K562 (cell line): ENCODE data around the gene C7orf25. TPM values are rescaled to one million over a fixed set of nuclear protein-coding genes. Genes with fewer than 3 reads are reported as not detected.

ENCODE experiments used
- BHLHE40 ChIP-seq: IDR thresholded peaks from 2 replicates; pipeline ENCODE4 v1.6.1; 2011; ENCODE audit warnings: low read length, improper control_type of control experiment
- CREB1 ChIP-seq, 2 experiments: sonication (generic) in 1 of 2; formaldehyde crosslinking in 1 of 2; IDR thresholded peaks; 2 replicates each; pipeline versions ENCODE4 v1.6.1 to v1.8.0; 2012 to 2022; ENCODE audit warnings: inconsistent platforms in 1 of 2, mild to moderate bottlenecking in 1 of 2, missing genetic modification reagents in 1 of 2, moderate library complexity in 1 of 2
- CREB3L1 ChIP-seq: fragments of 450-650 bp; IDR thresholded peaks from 2 replicates; pipeline ENCODE4 v1.6.1; 2014; ENCODE audit warnings: low read depth, mild to moderate bottlenecking, moderate library complexity, borderline replicate concordance
- E2F8 ChIP-seq: fragments of 450-650 bp; IDR thresholded peaks from 2 replicates; pipeline ENCODE4 v1.7.1; 2018; ENCODE audit warnings: mild to moderate bottlenecking, low read depth; ENCODE audit not compliant: partially characterized antibody
- LARP7 ChIP-seq: fragments of 450-650 bp; IDR thresholded peaks from 2 replicates; pipeline ENCODE4 v1.6.1; 2016
- MAFK ChIP-seq: IDR thresholded peaks from 2 replicates; pipeline ENCODE4 v1.6.1; 2011; ENCODE audit warnings: low read length, improper control_type of control experiment
- MAZ ChIP-seq, 2 experiments: fragments of 450-650 bp in 1 of 2; sonication (generic) in 1 of 2; formaldehyde crosslinking; IDR thresholded peaks in 1 of 2; conservative IDR thresholded peaks in 1 of 2; 2 replicates each; pipeline versions ENCODE4 v1.4.0 to v1.5.0; 2020; ENCODE audit warnings: mild to moderate bottlenecking in 1 of 2, missing genetic modification reagents in 1 of 2
- MLLT1 ChIP-seq, 2 experiments: fragments of 450-650 bp; IDR thresholded peaks; 2 replicates each; pipeline ENCODE4 v1.6.1; 2016
- MYC ChIP-seq, 2 experiments: fragments of 250-450 bp in 1 of 2; sonication (Bioruptor Pico) in 1 of 2; IDR thresholded peaks; 2 replicates each; pipeline versions ENCODE4 v1.5.1 to v1.6.1; 2012 to 2021; ENCODE audit warnings: low read depth in 2 of 2, borderline replicate concordance in 1 of 2, improper control_type of control experiment in 1 of 2, low read length in 1 of 2, mild to moderate bottlenecking in 1 of 2, moderate library complexity in 1 of 2
- NFIC ChIP-seq: fragments of 450-650 bp; IDR thresholded peaks from 2 replicates; pipeline ENCODE4 v1.6.1; 2017; ENCODE audit warnings: mild to moderate bottlenecking, inconsistent platforms
- POLR2B ChIP-seq: fragments of 450-650 bp; IDR thresholded peaks from 2 replicates; pipeline ENCODE4 v1.6.1; 2018; ENCODE audit warnings: low read depth; ENCODE audit not compliant: partially characterized antibody
- TSHZ1 ChIP-seq: fragments of 250-450 bp; sonication (Bioruptor Pico); IDR thresholded peaks from 2 replicates; pipeline ENCODE4 v1.4.0; 2020; ENCODE audit warnings: mild to moderate bottlenecking, moderate library complexity
- ZBTB26 ChIP-seq: fragments of 450-650 bp; formaldehyde crosslinking; IDR thresholded peaks from 2 replicates; pipeline ENCODE4 v1.4.0; 2022; ENCODE audit warnings: missing genetic modification characterization
- ZC3H8 ChIP-seq: fragments of 450-650 bp; IDR thresholded peaks from 2 replicates; pipeline ENCODE4 v1.6.1; 2017
- polyA plus RNA-seq, 8 experiments: library from polyadenylated mRNA; depleted of rRNA in 4 of 8; stranded (reverse) in 5 of 8; unstranded in 3 of 8; fragments of >200 nt; fragmentation: Nextera tagmentation in 2 of 8; fragmentation: Illumina TruSeq in 1 of 8; extraction: Ambion mirVana in 2 of 8; extraction: Trizol in 1 of 8; gene quantifications; 2 replicates each; pipeline versions ENCODE4 v1.2.1 to v1.2.3, GENCODE V29; 2011 to 2014; ENCODE audit warnings: inconsistent platforms in 1 of 8, missing spikeins in 1 of 8
- total RNA-seq, 7 experiments: library from RNA; depleted of rRNA in 6 of 7; stranded (reverse); fragments of >200 nt in 6 of 7; fragmentation: Illumina TruSeq in 2 of 7; extraction: Trizol in 2 of 7; gene quantifications; 2 replicates each; pipeline versions ENCODE4 v1.2.1 to v1.2.3, GENCODE V29; 2011 to 2021; ENCODE audit warnings: low replicate concordance in 1 of 7

Gene C7orf25
- total and polyA plus RNA-seq, 9 of the 15 experiments (the other 6 are each of a cell fraction or from before 2014, with no cell fraction given): 1.2 to 4.7 (median 1.9) TPM

- no peak for TF ChIP-seq MLLT1 (IDR thresholded peaks at IDR 0.05)
- peak; percentile 38; the same call in 1 of the 2 replicates for TF ChIP-seq MAFK
- TF ChIP-seq CREB3L1: no peak
- no peak for TF ChIP-seq MAZ (CRISPR knock-in tag; conservative IDR thresholded peaks at IDR 0.05 in 1 of 2, IDR thresholded peaks at IDR 0.05 in 1 of 2)
- TF ChIP-seq TSHZ1 (CRISPR knock-in tag): no peak
- no peak for TF ChIP-seq BHLHE40
- no peak for TF ChIP-seq E2F8
- TF ChIP-seq ZC3H8: no peak
- no peak for TF ChIP-seq POLR2B
- no peak for TF ChIP-seq LARP7
- TF ChIP-seq NFIC: peak; percentile 92
- TF ChIP-seq MYC (IDR thresholded peaks at IDR 0.05; ENCODE audit: low read depth, low read length): no peak
- no peak for TF ChIP-seq MYC (CRISPR knock-in tag; IDR thresholded peaks at IDR 0.05; ENCODE audit: borderline replicate concordance, low read depth)
- TF ChIP-seq CREB1 (IDR thresholded peaks at IDR 0.05): no peak
- no peak for TF ChIP-seq CREB1 (CRISPR knock-in tag; IDR thresholded peaks at IDR 0.05)
- no peak for TF ChIP-seq ZBTB26 (CRISPR knock-in tag)
Observed at GRCh38 chr7:42893346-42894240, 18.3 kb downstream of the C7orf25 start (continued).
